Left cardiac atrium (tissue), 4 donors: ENCODE results near the gene SPON1. TPM values are rescaled to one million over a fixed set of nuclear protein-coding genes. Genes with fewer than 3 reads are reported as not detected.

ENCODE experiments used
- ATAC-seq, 2 donors: fragments of 200-7000 bp; cut with Tn5 transposase; one replicate each; pipeline ENCODE4 v1.9.1; 2020; ENCODE audit warnings: mild to moderate bottlenecking in 2 of 2, moderate library complexity in 2 of 2
- DNase-seq: peaks from one replicate; pipeline ENCODE4 v3.0.0-alpha.2; 2020
- intact Hi-C, 2 donors: fragments of 100-400 bp; cut with DNase I; formaldehyde crosslinking; loops; one replicate each; pipeline versions ENCODE4 v1.14.1 to v1.15.1; 2022 to 2023
- total RNA-seq, 2 donors: library from RNA; stranded (reverse); fragmentation: NEBNext Ultra II Directional; extraction: Animal tissue kit (Norgen Biotek cat#: 25700); gene quantifications; one replicate each; pipeline ENCODE4 v1.2.1, GENCODE V29; 2021
- donor health status: DM: no; HTN: yes; CAD: no.
- donor health status: DM: no; HTN: yes; CAD: no; lungs with severe emphysema.
- donor health status: DM: yes; HTN: yes; CAD: no.
- donor health status: Dilated cardiomyopathy.

The SPON1 gene
- total RNA-seq, 2 donors from 2014 or later = 21.1 to 23.4 TPM

DNA sequence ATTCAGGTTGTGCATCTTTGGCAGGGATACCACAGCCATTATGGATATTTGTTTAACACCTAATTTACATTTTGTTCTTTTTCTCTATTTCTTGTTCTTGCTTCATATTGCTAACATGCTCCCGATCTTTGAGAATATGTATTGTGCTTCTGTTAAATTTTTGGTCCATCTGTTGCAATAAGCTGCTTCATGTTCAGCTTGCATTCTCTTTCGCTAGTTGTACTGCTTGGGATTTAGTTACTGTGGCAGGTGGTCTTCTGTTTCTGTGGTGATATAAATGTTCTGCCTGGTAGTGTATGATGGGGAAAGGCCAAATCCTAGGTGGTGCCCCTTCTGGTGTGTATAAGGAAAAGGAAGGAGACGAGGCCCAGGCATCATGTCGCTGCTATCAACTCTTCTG is 140.2 kb downstream of the SPON1 start:
- DNase-seq (no peak), ATAC-seq (no peak)
- intact Hi-C loops = no loop called here

DNA sequence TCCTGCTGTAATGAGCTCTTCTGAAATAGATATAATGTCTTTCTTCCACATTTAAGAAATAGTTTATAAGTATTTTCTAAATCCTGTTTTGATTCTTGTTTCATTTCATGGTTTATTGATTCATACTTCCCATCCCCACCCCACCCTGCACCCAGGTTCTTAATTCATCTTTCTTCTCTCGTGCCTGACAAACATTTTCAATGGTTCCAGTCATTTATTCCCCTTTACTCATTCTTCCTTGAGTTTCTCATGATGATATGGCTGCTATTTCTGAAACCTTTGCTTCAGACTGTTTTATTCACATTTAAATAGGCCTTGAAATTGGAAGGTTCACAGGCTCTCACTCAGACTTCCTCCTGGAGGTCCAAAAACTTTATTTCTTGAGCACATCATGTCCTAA is 142.9 kb downstream of the SPON1 start:
- intact Hi-C loops = no loop called here
- ATAC-seq = no peak
- DNase-seq = no peak

DNA sequence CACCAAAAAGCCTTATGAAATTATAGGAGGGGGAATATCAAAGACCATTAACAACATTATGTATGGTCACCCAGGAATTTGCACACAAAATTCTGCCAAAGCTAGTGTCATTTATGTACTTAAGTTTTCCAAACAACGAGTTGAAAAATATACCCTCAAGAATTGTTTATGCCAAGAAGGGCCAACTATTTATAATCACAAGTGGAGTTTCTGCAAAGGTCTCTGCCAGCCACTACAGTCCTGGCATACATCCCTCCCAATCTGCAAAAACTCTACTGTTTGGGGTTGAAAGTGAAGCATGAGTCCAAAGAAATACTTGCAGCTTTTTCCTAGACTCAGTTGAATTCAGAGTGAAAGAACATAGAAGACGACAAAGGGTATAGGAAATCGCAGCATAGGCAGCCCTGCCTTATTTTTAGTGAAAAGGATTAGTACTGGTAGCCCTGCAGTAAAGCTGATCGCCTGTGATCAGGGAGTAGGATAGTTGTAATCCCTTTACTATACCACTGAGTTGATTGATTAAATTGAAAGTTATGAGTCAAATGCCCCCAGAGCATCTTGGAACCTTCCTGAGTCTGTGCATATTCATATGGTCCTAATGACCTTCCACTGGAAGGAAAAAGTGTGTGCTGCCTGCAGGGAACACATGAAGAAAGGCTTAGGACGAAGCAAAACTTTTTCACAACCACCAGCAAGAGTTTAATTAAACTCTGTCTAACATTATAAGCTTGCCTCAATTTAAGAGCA is 144.0 kb downstream of the SPON1 start:
- no peak for ATAC-seq
- DNase-seq = no peak
- intact Hi-C loops = no loop called here

DNA sequence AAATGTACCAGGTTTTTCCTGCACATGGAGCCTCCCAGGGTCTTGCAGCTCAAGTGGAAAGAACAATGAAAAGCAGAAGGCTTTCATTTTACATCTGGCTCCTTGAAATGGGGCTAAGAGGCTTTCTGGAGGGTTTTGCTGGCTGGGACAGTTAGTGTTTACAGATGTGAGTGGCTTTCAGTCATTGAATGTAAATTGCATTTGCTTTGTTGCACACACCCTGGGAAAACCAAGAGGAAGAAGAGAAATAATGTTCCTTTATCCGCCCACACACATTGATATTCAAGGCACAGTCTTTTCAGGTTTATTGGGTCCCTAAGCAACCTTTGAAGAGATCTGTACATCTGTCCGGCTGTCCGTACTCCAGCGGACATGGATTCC is 144.5 kb downstream of the SPON1 start:
- no peak for DNase-seq
- no peak for ATAC-seq
- intact Hi-C loops = no loop called here

DNA sequence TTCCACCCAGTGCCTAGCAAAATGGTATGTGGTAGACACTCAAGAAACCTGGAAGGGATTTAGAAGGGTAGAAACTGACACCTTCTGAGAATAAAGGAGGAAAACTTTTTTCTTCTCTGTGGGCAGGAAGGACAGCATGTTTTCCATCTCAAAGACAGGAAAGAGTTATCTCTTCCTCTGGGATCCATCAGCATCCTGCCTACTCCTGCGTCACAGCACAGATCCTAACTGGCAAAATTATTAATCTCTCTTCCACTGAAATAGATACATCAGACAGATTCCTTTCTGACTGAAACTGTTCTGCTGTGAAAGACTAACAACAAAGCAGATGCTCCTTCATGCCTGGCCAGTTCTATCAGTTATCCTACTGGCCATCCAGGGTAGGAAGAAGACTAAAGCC is 147.2 kb downstream of the SPON1 start:
- DNase-seq = no peak
- intact Hi-C loops = no loop called here
- no peak for ATAC-seq

DNA sequence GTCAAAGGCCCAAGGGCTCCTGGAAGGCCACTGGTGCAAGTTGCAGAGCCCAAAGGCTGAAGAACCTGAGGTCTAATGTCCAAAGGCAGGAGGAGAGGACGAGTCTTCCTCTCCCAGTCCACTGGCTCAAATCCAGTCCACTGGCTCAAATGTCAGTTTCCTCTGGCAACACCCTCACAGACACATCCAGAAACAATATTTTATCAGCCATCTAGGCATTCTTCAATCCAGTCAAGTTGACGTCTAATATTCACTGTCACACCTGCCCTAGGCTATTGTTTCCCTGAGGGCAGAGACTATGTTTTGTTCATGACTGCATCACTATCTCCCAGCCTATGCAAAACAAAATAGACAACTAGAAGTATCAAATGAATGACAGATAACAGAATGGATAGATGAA is 148.1 kb downstream of the SPON1 start:
- intact Hi-C loops = no loop called here
- DNase-seq = no peak
- no peak for ATAC-seq

DNA sequence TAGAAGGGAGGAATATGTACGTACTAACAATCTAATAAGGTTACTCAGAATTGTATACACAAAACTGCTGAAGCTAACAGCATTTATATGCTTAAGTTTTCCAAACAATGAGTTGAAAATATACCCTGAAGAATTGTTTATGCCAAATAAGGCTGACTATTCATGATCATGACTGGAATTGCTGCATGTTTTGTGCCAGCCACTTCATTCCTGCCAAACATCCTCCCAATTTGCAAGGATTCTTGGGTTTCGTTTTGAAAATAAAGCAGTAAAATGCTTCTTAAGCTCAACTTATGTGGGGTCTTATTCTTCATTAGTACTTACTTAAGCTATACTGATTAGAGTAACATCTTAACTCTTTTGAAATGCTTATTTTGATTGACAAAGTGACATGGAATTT is 149.0 kb downstream of the SPON1 start:
- DNase-seq = no peak
- intact Hi-C loops = no loop called here
- no peak for ATAC-seq

DNA sequence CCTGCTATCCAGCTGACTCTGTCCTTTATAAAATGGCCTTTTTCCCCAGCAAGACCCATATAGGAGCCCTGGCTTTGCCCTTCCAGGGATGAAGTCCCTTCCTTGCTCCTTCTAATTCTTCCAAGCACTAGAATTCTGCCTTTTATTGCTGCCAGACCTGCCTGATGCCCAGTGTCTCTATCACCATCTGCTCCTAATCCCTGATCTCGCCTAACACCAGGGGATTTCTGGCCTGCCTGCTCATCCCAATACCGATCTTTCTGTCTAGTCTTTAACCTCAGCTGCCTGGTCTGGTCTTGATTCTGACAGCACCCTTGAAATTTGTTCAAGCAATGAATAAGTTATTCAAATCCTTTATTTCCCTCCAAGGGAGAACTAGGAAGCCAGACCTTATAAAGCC is 150.2 kb downstream of the SPON1 start:
- no peak for ATAC-seq
- intact Hi-C loops = no loop called here
- DNase-seq = no peak

DNA sequence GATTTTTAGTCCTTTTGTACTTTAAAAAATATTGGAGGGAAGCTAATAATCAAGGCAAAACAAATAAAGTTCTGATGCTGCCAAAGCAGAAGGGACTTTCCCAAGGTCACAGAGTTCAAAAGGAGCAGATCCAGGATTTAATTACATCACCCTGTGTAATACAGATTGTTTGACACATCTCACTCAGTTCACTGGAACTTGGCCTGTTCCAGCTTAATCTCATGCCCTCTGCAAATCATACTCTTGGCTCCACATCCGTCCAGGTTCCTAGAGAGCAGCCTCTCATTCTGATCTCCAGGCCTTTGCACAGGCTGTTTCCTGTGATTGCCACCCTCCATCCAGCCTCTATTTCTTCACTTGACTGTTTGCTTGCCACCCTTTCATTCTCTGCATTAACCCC is 151.7 kb downstream of the SPON1 start:
- DNase-seq = no peak
- intact Hi-C loops = no loop called here
- peak in 1 of 2 donors; percentile 64 for ATAC-seq

DNA sequence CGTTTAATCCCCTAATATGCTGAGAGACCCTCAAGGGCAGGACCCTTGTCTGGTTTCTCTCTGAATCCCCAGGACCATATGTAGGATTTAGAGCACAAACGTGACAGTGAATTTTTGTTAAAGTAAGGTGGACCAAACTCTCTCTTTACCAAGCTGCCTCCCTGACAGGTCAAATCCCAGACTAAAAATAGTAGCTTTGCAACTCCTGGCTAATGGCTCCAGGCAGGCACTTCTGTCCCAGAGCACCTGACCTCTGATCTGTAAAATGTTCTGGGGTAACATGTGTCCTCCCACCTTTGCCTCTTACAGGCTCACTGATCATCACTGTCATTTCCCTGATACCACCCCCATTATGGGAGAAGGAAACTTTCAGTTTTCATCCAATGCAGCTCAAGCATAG is 152.3 kb downstream of the SPON1 start:
- no peak for ATAC-seq
- intact Hi-C loops = no loop called here

DNA sequence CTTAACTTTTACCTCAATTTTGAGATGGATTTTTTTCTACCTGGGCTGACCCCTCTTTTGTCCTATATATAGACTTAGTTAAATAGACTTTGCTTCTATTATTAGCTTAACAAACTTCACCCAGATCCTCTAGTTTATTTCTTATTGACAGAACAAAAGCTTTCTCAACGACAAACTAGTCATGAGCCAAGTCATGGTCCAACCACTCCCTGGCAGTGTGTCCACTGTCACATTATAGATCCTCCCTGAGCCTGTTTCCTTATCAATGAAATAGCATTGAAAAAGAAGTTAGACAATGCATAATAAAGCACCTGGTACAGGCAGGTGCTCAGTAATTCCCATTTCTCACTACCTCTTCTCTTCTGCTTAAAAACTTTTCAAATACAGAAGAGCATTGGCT is 155.1 kb downstream of the SPON1 start:
- ATAC-seq (no peak), DNase-seq (no peak)
- intact Hi-C loops = no loop called here

More for the DNA sequence above, 152.3 kb downstream of the SPON1 start:
- no peak for DNase-seq

DNA sequence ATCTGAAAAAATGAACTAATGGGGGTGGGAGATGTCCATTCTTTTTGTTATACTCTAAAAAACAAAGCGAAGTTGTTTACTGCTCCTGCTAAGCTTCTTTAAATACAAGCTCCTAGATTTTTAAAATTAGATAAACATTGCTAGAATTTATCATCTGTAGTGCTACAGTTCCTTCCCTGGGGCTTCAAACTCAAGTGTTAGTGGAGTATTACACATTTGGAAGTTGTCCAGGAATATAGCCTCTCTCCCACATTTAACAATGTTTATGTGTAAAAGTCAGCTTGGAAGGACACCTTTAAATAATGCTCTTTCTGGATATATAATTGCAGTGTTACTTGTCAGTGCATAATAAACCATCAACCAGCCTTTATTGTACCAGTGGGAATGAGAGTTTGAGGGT is 155.5 kb downstream of the SPON1 start:
- ATAC-seq (no peak), DNase-seq (no peak)
- intact Hi-C loops = no loop called here

DNA sequence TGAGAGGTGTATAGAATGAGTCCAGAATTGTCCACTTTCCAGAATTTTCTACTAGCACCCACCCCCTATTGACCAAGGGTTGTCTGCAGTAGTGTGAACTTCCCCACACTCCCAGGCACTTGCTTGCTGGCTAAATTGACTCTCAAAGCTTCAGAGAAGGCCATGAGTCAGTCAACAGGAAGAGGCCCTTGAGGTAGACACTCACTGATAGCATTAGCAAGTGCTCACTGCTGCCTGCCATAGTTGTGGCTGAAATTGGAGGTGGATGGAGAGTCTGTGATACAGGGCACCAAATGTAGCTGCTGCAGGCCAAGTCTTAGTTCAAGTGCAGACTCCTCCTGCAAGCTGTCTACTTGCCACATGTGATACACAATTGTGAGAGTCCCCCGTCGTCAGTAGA is 156.8 kb downstream of the SPON1 start:
- ATAC-seq = no peak
- intact Hi-C loops = no loop called here
- no peak for DNase-seq

DNA sequence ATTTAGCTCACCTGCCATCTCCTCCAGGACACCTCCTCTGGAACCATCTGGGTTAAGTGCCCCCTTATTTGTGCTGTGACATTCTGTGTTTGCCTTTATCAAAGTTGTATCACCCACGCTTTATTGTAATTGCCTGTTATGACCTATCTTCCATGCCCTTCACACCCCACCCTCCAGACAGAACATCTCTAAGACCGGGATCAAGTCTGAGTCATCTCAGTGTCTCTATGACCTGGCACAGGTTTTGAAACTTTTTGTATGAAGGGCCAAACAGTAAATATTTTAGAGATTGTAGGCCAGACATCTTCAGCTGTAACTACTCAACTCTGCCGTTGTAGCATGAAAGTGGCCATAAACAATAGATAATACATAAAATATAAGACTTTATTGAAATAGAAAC is 161.8 kb downstream of the SPON1 start:
- peak in 1 of 2 donors; percentile 31 for ATAC-seq
- intact Hi-C loops = no loop called here
- DNase-seq = no peak

DNA sequence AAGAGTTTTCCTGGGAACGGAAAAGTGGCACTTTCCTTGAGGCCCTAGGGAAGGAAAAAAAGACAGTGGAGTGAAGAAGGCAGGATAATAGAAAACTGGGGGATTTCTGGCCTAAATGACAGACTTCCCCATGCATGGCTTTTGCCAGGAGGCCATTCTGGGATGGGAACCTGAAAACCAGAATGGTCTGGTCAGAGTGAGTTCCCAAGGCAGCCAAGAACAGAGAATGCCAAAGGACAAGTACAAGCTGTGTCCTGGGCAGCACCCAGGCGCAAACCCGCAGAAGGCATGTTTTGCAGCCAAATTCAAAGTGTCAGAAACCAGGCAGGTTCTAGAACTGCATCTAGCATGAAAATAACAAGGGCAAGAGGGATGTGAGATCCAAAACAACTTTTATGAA is 162.4 kb downstream of the SPON1 start:
- DNase-seq (no peak), ATAC-seq (no peak)
- intact Hi-C loops = no loop called here

DNA sequence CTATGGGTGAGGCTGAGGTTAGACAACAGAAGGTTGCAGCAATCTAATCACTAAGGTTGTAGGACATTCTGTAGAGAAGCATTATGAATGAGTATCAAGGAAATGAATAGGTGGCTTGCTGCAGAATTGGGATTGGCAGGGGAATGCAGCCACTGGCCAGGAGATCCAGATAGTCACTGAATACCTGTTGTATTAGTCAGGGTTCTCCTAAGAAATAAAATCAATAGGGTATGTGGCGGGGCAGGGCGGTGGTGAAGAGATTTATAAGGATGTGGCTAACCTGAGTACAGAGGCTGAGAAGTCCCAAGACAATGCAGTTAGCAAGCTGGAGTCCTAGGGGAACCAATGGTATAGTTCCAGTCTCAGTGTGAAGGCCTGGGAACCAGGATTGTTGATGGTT is 163.0 kb downstream of the SPON1 start:
- DNase-seq (no peak), ATAC-seq (no peak)
- intact Hi-C loops = no loop called here

DNA sequence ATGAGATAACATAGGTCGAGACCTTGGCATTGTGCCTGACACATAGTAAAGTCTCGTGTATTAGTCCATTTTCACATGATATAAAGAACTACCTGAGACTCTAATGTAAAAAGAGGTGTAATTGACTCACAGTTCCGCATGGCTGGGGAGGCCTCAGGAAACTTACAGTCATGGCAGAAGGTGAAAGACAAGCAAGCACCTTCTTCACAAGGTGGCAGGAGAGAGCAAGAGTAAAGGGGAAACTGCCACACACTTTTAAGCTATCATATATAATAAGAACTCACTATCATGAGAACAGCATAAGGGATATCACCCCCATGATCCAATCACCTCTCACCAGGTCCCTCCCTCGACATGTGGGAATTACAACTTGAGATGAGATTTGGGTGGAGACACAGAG is 165.2 kb downstream of the SPON1 start:
- ATAC-seq (no peak), DNase-seq (no peak)
- intact Hi-C loops = no loop called here

DNA sequence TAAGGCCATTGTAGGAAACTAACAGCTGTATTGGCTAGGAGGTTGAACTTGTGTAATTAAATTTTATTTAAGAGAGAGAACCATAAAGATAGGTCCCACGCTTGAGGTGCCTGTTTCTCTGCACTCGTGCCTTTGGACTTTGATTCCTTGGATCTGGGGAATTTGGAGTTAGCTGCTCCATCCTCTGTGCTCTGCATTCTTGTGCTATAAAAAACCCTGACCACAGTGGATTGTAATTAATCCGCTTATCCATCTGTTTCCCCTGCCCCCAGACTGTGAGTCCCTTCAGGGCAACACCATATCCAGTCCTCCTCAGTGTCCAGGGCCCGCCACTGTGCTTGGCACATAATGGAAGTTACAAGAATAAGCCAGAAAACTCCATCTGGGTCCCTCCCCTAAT is 169.8 kb downstream of the SPON1 start:
- ATAC-seq = peak in 1 of 2 donors; percentile 75
- DNase-seq = no peak
- intact Hi-C loops = no loop called here

DNA sequence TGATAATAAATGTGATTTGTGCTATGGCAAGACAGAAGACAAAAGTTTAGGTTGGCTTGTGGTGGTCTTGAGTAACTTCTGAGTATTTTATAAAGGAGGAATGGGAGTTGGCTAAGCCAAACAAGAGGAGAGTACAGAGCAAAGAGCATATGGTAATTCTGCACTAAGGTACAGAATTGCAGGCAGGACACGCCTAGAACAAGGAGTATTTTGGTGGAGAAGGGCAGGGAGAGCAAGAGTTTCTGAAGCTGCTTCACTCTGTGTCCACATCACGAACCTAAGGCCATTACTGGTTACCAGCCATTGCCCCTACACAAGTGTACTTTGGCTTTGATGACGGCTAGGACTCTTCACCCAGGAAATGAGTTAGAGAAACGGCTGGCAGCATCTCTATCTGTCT is 170.9 kb downstream of the SPON1 start:
- ATAC-seq (no peak), DNase-seq (no peak)
- intact Hi-C loops = no loop called here

DNA sequence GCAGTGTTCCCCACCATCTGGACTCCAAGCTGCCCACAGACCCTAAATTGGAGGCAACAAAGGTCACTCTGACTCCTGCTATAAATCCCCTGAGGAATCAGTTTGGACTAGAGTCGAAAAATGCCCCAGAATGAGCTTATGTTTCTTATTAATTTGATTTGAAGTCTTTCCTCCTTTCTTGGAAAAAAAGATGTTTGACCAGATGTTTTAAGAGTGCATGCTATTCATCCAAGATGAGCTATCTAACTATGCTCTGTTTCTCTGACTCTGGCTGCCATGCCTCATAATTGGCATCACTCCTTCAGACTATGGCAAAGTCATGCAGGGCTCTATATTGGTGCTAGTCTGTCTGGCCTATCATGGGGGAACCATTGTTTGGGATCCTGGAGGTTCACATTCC is 174.0 kb downstream of the SPON1 start:
- DNase-seq (no peak), ATAC-seq (no peak)
- intact Hi-C loops = no loop called here

DNA sequence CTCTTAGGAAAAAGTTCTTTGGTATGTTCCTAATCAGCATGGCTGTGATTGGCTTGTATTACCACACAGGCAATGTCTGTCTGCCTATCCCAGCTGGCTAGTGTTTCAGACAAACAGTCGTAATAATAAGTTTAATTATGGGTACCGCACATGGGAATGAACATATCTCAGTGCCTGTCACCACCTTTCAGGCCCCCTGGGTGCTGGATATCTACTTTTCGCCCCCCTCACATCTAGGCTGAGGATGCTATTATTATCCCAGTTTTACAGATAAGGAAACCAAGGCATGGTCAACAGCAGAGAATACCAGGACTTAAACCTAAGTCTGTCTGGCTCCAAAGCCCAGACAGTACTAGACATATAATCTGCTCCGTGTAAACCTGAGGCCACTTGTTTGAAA is 174.8 kb downstream of the SPON1 start:
- ATAC-seq (peak in 1 of 2 donors; percentile 76), DNase-seq (no peak)
- intact Hi-C loops = no loop called here

DNA sequence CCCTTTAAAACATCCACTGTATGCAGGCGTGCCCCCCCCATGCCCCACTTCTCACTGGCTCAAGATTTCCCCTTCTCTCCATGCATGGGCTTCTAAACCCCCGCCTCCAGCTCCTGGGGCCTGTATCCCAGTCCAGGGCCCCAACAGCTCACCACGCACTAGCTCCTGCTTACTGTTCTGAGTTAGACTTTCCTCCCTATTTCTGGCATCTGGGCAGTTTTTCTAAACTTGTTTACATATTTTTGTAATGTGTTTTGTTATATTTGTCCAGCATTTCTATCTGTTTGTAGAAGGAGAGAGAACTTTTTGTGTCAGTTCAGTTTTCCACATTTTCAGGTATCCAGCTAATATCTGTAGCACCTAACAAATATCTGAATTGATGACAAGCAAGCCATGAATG is 178.5 kb downstream of the SPON1 start:
- intact Hi-C loops = loop anchor here in 1 of 2 donors (10.0 kb wide), 1 partner anchor 176 kb away; the partner anchor contains the start of gene SPON1
- ATAC-seq = no peak
- no peak for DNase-seq
